HK-2 (cell line): ENCODE results near the gene UBA1.

ENCODE experiments used
- DNase-seq: peaks from one replicate; pipeline ENCODE4 v3.0.0-alpha.2; 2018; ENCODE audit not compliant: unreplicated experiment

Gene UBA1

GRCh38 chrX:47169726-47170515 lies 23.7 kb upstream of the UBA1 start:
- no peak for DNase-seq

- no peak for DNase-seq
Observed at GRCh38 chrX:47170861-47171692, 22.6 kb upstream of the UBA1 start.

- DNase-seq: no peak
Observed at GRCh38 chrX:47171996-47172395, 21.6 kb upstream of the UBA1 start.

DNA sequence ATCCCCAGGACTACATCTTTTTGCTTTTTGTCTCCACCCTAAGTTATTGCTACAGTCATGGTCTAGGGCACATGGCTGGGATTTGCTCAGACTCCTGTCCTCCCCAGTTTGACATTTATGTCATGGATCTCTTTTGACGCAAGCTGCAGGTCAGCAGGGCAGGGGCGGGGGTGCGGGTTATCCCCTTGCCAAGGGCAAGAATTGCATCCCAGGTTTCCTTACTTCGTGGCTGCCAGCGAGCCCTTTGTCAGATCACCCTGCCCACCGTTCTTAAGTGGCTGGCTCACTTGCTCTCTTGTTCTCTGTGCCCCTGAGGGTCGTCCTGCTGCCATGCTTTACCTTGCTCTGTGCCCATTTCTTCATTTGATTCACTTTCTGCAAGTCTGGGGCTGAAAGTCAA lies 21.1 kb upstream of the UBA1 start:
- DNase-seq: no peak

DNA sequence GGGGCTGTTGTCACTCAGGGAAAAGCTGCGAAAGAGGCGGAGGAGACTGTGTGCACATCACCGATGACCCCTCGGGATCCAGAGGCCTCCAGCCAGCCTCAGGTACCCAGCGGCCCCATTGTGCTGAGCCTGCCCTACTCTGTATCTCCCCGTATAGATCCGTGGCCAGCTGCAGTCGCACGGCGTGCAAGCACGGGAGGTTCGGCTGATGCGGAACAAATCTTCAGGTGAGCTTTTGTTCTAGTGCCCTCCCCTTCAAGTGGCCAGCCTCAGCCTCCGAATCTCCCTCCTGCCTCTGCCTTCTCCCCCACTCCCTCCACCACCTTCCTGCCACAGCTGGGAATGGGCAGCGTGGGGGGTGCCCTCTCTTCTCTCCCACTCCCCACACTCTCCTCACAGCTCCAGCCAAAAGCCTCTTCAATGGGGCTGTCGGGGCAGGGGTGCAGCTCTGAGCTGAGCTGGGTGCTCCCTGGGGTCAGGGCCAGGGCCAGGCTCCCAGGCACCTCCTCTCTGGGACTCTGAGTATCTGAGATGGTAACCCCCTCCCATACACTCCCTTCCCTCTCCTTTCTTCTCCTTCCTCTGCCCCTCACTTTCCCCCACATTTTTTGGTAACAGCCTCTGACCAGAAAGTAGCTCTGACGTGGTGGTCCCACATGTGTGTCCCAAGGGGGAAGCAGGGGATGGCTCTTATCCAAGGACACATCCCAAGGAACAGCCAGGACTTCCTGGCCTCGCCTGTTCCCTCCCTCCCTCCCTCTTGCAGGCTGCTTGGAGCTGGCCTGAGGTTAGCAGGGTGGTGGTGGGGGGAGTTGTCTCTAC lies 20.4 kb upstream of the UBA1 start:
- no peak for DNase-seq

GRCh38 chrX:47174376-47174775 lies 19.3 kb upstream of the UBA1 start:
- DNase-seq: no peak

DNA sequence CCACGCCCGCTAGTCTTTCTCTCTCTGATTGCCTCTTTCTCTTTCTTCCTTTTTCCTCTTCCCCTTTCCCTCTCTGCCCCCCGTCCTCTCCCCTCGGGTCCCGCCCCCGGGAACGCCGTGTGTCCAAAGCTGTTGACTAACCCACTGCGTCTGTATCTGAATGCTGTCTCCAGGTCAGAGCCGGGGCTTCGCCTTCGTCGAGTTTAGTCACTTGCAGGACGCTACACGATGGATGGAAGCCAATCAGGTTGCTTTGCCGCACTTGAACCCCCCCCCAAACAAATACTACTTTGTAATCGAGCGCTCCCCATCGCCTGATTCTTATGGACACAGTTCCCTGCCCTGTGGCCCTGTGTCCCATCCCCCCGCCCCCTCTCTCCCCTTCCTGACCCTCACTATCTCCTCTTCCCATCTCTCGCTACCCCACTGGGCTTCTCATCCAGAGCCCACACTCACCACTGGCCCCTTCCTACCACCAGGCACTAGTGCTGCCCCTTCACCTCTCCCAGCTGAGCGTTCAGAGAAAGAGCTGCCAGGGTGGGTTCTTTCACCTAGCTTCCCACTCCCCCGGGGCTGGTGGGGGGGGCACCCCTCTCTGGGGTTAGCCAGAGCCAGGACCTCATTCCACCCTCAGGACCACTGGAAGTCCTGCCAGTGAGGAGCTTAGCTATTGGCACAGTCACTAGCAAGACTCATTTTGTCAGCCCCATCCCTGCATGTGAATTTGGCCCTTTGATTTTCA lies 18.6 kb upstream of the UBA1 start:
- DNase-seq: no peak

DNA sequence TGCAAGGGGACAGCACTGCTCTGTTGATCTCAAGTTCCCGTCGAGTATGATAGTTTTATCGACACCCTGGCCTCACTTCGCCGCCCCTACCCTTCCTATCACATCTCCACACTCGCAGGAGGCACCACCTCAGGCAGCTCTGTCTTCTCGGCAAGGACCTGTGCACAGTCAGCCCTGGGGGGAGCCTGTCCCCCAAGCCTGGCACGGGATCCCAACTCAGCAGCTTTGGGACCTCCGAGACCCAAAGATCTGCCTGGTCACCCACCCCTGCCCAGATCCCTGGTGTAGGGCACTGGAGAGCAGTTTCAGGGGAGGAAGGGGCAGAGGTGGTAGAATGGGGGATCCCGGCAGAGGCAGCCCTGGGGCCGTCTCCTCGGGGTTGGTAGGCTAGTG lies 18.0 kb upstream of the UBA1 start:
- DNase-seq: no peak

- no peak for DNase-seq
Observed at GRCh38 chrX:47176101-47176740, 17.4 kb upstream of the UBA1 start.

- DNase-seq: no peak
Observed at GRCh38 chrX:47177079-47177478, 16.6 kb upstream of the UBA1 start.

DNA sequence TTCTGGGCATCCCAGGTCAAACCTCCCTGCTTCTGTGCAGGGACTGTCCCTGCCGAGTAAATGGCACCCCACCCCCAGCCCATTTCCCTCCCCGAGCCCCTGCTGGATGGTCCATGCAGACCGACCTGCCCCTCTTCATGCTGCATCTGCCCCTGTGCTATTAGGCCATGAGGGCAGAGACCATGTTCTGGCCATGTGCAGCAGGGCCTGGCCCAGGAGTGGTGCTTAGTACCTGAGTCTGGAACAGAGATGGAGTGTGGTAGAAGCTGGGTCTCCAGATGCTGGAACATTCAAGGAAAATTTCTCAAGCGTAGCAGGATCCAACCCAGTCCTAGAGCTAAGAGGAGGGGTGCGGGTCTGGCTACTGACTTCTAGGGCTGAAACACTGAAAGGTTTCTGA lies 15.3 kb upstream of the UBA1 start:
- no peak for DNase-seq

- no peak for DNase-seq
Observed at GRCh38 chrX:47179221-47179927, 14.3 kb upstream of the UBA1 start.

GRCh38 chrX:47179928-47180255 lies 13.7 kb upstream of the UBA1 start:
- DNase-seq: no peak

DNA sequence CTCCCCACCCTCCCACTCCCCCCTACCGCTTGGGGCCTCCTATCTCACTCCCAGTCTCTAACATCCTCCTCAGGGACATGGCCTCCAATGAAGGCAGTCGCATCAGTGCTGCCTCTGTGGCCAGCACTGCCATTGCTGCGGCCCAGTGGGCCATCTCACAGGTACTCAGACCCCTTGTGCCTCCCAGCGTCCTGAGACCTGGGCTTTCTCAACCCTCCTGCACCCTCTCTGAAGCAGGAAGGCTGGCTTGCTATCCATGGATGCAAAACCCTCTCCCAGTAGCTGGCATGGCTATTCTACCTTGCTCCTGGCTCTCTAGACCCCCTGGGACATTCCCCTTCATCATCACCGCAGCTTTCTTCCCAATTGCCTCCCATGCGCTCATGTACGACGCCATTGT lies 13.3 kb upstream of the UBA1 start:
- no peak for DNase-seq

DNA sequence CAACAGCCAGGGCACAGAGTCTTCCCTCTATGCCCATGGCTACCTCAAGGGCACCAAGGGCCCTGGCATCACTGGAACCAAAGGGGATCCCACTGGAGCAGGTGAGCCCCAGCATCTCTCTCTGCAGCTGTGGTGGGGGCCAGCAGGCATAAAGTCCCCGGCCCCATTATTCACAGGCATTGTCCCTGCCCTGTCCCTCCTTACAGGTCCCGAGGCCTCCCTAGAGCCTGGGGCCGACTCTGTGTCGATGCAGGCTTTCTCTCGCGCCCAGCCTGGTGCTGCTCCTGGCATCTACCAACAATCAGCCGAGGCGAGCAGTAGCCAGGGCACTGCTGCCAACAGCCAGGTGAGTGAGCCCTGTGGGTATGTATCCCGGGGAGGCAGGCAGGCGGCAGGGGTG lies 12.3 kb upstream of the UBA1 start:
- no peak for DNase-seq

DNA sequence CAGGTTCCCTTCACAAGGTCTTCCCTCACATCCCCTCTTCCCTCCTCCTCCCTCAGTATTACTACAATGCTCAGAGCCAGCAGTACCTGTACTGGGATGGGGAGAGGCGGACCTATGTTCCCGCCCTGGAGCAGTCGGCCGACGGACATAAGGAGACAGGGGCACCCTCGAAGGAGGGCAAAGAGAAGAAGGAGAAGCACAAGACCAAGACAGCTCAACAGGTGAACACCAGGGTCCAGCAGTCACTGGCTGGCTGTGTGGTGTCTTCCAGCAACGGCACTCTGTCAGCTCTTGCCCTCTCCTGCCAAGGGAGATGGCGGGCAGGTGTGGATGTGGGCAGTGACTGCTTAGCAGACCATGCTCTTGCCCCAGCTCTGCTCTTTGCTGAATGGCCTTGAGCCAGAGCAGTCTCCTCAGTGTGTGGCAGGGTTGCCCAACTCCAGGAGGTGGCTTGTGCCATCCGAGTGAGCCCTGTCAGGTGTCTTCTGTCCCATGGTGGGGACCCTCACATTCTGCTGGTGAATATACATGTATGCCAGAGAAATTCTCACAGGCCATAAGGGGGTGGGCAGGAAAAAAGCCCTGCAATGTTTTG lies 11.4 kb upstream of the UBA1 start:
- no peak for DNase-seq

DNA sequence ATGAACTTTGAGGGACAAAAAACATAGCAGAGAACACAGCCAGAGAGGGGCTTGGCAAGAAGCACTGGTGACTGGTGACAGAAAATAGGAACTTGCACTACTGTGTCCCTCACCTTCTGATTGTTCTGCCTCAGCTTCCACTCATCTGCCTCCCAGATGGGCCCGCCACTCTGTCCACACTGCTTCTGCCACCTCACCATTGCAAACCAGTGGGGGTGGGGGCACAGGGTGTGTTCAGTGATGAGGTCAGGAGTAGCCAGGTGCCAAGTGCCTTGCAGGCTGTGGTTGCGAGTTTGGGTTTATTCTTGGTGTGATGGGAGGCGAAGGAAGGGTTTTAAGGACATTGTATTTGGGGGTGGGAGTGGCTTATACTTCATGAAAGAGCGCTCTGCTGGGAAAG lies 9.1 kb upstream of the UBA1 start:
- no peak for DNase-seq

- no peak for DNase-seq
Observed at GRCh38 chrX:47185241-47185640, 8.4 kb upstream of the UBA1 start.

DNA sequence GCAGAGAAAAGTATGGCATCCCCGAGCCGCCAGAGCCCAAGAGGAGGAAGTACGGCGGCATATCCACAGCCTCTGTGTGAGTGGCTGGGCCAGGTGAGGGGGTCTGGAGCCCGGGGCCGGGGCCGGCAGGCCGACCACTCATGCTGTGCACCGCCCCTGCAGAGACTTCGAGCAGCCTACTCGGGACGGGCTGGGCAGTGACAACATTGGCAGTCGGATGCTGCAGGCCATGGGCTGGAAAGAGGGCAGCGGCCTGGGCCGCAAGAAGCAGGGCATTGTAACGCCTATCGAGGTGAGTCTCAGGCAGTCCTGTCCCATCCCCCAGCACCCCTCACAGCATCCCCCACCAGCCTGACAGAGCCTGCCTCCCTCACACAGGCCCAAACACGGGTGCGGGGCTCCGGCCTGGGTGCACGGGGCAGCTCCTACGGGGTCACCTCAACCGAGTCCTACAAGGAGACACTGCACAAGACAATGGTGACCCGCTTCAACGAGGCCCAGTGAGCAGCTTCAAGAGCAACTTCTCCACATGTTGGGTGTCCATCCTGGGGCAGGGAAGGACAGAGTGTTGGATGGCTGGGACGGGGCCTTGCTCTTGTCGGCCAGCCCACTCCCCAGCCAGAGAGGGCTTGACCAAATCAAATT lies 7.4 kb upstream of the UBA1 start:
- no peak for DNase-seq
